GM11168 (cell line): ENCODE data around the gene PAIP2.
"Not testable (repeated sequence)": the region's sequence is repeated elsewhere in the genome, so short reads cannot be mapped to it uniquely, and the experiment has no call there.

Source experiments
- in situ Hi-C: fragments of 300-500 bp; cut with MboI; formaldehyde crosslinking; loops from one replicate; pipeline ENCODE4 v1.12.0; 2022; ENCODE audit warnings: low sequenced_read_pairs; ENCODE audit not compliant: unreplicated experiment

Gene PAIP2, protein sequence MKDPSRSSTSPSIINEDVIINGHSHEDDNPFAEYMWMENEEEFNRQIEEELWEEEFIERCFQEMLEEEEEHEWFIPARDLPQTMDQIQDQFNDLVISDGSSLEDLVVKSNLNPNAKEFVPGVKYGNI

GRCh38 chr5:139341689-139342422 is at the start of gene PAIP2:
Gene PAIP2, plus strand, starts transcription at chr5:139341854. Its CDS starts 21,931 bp downstream, at chr5:139363785.
- in situ Hi-C loops: loop anchor here (5.0 kb wide), 1 partner anchor 35 kb away; no protein-coding TSS in a partner anchor

- in situ Hi-C loops: no loop called here
Observed at GRCh38 chr5:139293202-139293506, 48.5 kb upstream of the PAIP2 start.

DNA sequence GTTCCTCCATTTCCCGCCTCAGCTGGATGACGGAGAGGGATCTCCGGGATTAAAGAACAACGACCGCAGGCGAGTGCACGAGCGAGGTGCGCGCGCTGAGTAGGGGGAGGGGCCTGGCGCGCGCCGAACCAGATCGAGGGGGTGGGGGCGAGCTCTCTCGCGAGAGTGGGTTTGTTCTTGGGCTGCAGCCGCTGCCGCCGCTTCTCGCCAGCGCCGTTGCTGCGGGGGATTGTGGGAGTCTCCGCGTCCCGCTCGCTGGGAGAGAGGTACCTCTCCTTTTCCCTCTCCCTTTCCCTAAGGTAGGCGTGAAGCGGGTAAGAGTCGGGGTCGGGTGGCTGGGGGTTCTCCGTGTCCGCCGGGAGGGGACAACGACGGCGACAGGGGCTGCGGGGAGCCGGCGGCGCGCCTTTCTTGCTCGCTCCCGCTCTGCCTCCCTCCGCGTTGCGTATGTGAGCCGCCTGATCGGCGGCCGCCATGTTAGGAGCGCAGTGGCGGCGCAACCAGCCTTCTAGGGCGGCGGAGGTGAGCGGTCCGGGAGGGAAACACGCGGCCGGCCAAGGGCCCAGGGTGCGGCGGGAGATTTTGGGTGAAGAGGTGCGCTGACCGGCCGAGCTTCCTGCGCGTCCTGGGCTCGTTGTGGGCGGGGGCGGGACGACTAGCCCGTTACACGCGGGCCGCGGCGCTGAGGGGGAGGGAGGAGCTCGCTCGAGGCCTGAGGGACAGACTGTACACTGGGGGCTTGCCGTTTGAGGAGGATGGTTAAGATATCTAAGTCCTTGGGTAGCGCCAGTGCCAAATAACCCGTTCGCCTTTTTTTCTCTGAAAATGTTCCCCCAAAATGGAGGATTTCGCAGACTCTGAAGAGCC is 47.9 kb upstream of the PAIP2 start, which contains the start of gene MATR3:
Gene MATR3, plus strand, starts transcription at position 234 of the 867 bp plus-strand sequence. CDS start 13,676 bp downstream, outside the sequence.
- in situ Hi-C loops: no loop called here

- in situ Hi-C loops: no loop called here
Observed at GRCh38 chr5:139294374-139295165, 47.1 kb upstream of the PAIP2 start.

GRCh38 chr5:139295346-139296057 is 46.2 kb upstream of the PAIP2 start:
- in situ Hi-C loops: no loop called here

GRCh38 chr5:139296198-139296597 is 45.5 kb upstream of the PAIP2 start:
- in situ Hi-C loops: no loop called here

DNA sequence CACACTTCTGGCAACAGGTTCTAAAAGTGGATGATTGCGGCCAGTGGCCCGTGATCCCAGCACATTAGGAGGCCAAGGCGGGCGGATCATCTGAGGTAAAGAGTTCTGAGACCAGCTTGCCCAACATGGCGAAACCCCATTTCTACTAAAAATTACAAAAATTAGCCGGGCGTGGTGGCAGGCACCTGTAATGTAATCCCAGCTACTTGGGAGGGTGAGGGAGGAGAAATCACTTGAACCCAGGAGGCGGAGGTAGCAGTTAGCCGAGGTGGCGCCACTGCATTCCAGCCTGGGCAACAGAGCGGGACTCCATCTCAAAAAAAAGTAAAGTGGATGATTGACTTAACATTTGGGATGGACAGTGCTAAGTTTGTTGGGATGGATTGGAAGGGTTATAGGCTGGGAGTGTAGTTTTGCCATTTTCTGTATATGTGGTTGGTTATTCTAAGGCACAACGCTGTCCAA is 44.8 kb upstream of the PAIP2 start:
- in situ Hi-C loops: no loop called here

DNA sequence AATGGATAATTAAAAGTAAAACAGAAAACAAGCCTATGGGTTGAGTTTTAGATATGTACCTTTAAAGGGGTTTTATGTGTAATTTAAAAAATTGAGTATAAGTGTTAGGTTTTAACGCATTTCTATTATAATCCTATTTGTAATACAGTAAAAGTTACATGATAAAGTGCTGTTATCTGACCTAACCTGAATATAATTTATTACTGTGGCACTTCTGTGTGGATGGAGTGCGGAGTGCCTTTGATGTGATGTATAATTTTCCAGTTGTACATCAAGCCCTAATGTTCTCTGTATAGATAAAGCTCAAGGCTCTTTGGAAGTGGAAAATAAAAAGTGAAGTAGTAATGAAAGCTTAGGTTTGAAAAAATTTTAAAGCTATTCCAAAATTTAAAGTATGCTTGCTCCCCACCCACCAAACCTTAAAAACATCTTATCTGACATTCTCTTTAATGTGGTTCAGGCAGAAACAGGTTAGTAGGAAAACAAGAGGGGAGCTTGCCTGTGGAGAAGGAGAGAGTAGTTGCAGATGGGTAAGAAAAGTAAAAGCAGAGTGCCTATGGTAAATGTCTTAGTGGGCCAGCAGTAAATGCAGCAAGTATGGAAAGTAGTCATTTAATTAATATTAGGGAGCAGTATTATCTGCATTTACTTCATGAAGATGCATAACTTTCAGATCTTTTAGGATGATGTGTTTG is 44.1 kb upstream of the PAIP2 start:
- in situ Hi-C loops: no loop called here

GRCh38 chr5:139298242-139298641 is 43.4 kb upstream of the PAIP2 start:
- in situ Hi-C loops: no loop called here

DNA sequence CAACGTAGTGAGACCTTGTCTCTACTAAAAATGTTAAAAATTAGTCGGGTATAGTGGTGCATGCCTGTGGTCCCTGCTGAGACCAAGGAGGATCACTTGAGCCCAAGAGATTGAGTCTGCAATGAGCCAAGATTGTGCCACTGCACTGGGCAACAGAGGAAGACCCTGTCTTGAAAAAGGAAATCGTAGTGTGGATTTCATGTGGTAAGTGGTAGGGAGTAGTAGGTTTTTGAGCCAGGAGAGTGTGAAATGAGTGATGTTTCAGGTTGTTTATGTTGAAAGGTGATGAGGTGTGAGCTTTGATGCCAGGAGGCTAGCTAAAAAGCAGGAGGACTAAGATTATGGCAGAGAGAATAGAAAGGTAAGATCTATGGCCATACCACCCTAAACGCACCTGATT is 42.2 kb upstream of the PAIP2 start:
- in situ Hi-C loops: no loop called here

- in situ Hi-C loops: no loop called here
Observed at GRCh38 chr5:139301808-139302499, 39.7 kb upstream of the PAIP2 start.

DNA sequence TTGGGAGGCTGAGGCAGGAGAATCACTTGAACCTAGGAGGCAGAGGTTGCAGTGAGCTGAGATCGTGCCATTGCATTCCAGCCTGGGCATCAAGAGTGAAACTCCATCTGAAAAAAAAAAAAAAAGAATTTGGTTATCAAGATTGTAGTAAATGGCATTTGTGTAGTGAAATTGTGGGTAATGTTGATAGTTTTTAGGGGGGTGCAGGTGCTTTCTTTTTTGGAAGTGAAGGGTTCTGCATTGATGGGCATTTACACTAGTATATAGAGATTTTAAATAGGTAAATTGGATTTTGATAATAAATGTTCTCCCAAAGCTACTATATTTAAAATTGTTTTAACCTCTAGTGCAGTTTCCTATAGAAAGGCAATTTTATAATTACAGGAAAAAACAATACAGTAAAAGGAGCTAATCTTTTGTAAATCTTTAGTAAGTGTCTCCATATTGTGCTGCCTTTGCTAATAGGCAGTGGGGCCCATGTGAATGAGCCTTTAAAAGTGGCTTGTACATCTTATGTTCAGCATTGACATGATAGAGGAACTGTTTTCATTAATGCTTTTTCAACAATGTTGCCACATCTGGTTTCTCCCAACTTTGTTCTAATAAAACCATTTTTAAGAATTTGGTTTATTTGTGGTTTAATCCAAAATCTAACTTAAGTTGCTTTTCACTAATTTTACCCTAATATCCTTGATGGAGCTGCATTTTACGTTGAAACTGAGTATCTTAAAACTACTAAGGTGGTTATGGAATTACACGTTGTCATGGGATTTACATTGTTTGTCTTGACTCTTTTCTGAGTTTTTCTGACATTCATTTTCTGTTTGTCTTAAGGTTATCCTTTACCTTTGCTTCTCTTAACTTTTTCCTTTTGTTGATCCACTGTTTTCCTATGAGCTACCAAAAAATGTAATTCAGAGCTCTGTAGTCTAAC is 37.0 kb upstream of the PAIP2 start:
- in situ Hi-C loops: no loop called here

GRCh38 chr5:139306197-139306596 is 35.5 kb upstream of the PAIP2 start:
- in situ Hi-C loops: no loop called here

GRCh38 chr5:139306628-139307379 is 34.9 kb upstream of the PAIP2 start:
- in situ Hi-C loops: no loop called here

GRCh38 chr5:139308797-139309196 is 32.9 kb upstream of the PAIP2 start:
- in situ Hi-C loops: no loop called here

- in situ Hi-C loops: not testable (repeated sequence)
Observed at GRCh38 chr5:139310715-139311186, 30.9 kb upstream of the PAIP2 start.

DNA sequence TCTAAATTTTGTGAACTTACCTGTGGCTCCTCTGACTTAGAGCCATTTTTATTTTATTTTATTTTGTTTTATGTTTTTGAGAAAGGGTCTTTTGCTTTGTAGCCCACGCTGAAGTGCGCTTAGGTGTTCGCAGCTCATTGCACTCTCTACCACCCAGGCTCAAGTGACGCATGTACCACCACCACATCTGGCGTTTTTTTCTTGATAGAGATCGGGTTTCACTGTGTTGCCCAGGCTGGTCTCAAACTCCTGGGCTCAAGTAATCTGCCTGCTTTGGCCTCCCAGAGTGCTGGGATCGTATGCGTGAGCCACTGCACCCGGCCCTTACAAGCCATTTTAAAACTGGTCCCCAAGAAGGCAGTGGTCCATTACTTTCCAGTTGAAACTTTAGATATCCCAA is 29.6 kb upstream of the PAIP2 start:
- in situ Hi-C loops: no loop called here
